Suprapubic skin (tissue), 4 donors: ENCODE measurements around the gene PTTG1IP. TPM values are rescaled to one million over a fixed set of nuclear protein-coding genes. Genes with fewer than 3 reads are reported as not detected.

ENCODE experiments used
- DNase-seq, 2 donors: peaks; one replicate each; pipeline ENCODE4 v3.0.0-alpha.2; 2019; ENCODE audit warnings: low spot score in 2 of 2
- H3K27ac ChIP-seq: fragments of 200-600 bp; sonication (generic); one replicate; pipeline ENCODE4 v1.5.1; 2019
- H3K27me3 ChIP-seq: fragments of 200-600 bp; sonication (generic); one replicate; pipeline ENCODE4 v1.5.1; 2019
- H3K36me3 ChIP-seq: fragments of 200-600 bp; sonication (generic); one replicate; pipeline ENCODE4 v1.5.1; 2019
- H3K4me1 ChIP-seq: fragments of 200-600 bp; sonication (generic); one replicate; pipeline ENCODE4 v1.5.1; 2019
- H3K4me3 ChIP-seq: fragments of 200-600 bp; sonication (generic); one replicate; pipeline ENCODE4 v1.5.1; 2019; ENCODE audit warnings: mild to moderate bottlenecking
- H3K9me3 ChIP-seq: fragments of 200-600 bp; sonication (generic); one replicate; pipeline ENCODE4 v1.5.1; 2019
- EP300 ChIP-seq: sonication (generic); formaldehyde crosslinking; IDR thresholded peaks from one replicate; pipeline ENCODE4 v1.6.1; 2017; ENCODE audit warnings: antibody characterized with exemption
- POLR2A ChIP-seq, 2 donors: fragments of 450-650 bp; IDR thresholded peaks; one replicate each; pipeline ENCODE4 v1.6.1; 2017; ENCODE audit warnings: antibody characterized with exemption in 2 of 2, mild to moderate bottlenecking in 2 of 2, moderate library complexity in 2 of 2
- POLR2AphosphoS5 ChIP-seq, 3 donors: sonication (generic); formaldehyde crosslinking; IDR thresholded peaks; one replicate each; pipeline ENCODE4 v1.6.1; 2017; ENCODE audit warnings: antibody characterized with exemption in 3 of 3
- WGBS: methylation state at CpG from one replicate; pipeline ENCODE4 v1.1.5; 2018; 5-methylcytosine and 5-hydroxymethylcytosine counted together
- total RNA-seq, 4 donors: library from RNA; depleted of rRNA; stranded (reverse); fragments of >200 nt; gene quantifications; one replicate each; pipeline ENCODE4 v1.1.0, GENCODE V29; 2016
- TF ChIP-seq, protein P1 (sequence below), 2 donors: fragments of 200-600 bp in 1 of 2; fragments of 450-650 bp in 1 of 2; sonication (generic) in 1 of 2; IDR thresholded peaks; one replicate each; pipeline ENCODE4 v1.5.1; 2016 to 2019; ENCODE audit warnings: antibody characterized with exemption in 2 of 2, mild to moderate bottlenecking in 1 of 2, moderate library complexity in 1 of 2

PTTG1IP gene, protein sequence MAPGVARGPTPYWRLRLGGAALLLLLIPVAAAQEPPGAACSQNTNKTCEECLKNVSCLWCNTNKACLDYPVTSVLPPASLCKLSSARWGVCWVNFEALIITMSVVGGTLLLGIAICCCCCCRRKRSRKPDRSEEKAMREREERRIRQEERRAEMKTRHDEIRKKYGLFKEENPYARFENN
- total RNA-seq: 100 to 1,000 TPM; 114 to 172 (median 143) TPM

DNA sequence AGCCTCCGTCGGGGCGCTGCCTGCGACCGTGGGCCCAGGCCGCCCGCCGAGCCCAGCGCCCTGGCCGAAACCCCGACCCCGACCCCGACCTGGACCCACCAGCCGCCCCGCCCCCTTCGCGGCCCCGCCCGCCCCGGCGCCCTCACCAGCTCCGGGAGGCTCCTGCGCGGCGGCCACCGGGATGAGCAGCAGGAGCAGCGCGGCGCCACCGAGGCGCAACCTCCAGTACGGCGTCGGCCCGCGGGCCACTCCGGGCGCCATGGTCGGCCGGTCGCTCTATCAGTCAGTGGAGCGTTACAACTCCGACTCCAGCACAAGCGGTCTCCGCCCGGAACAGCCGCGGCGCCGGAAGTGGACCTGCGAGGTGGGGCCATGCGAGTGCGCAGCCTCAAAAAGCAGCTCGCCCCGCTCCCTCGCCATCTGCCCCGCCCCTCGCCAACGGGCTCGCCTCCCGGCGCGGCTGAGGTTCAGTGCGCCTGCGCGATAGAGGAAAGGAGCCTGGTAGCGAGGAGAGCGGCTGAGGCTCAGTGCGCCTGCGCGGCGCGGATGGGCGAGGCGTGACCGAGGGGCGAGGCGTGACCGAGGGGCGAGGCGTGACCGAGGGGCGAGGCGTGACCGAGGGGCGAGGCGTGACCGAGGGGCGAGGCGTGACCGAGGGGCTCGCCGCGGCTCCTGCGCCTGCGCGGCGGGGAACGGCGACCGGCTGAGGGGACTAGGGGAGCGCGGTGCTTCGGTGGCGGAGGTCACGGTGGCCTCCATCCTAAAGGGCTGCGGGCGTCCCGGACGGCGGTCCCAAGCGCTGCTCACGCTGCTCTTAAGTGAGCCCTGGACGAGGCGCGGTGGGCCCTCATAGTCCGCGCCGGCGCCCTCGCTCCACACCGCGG lies at the start of gene PTTG1IP:
Gene PTTG1IP, minus strand, starts transcription at position 335 of the 884 bp plus-strand sequence. Its CDS starts 74 bp downstream, at position 261.
- H3K4me1 ChIP-seq: peaks cover 67% of the 10 kb centered on the region
- DNase-seq: peak; percentile 98 to 99
- TF ChIP-seq, protein P1, sequence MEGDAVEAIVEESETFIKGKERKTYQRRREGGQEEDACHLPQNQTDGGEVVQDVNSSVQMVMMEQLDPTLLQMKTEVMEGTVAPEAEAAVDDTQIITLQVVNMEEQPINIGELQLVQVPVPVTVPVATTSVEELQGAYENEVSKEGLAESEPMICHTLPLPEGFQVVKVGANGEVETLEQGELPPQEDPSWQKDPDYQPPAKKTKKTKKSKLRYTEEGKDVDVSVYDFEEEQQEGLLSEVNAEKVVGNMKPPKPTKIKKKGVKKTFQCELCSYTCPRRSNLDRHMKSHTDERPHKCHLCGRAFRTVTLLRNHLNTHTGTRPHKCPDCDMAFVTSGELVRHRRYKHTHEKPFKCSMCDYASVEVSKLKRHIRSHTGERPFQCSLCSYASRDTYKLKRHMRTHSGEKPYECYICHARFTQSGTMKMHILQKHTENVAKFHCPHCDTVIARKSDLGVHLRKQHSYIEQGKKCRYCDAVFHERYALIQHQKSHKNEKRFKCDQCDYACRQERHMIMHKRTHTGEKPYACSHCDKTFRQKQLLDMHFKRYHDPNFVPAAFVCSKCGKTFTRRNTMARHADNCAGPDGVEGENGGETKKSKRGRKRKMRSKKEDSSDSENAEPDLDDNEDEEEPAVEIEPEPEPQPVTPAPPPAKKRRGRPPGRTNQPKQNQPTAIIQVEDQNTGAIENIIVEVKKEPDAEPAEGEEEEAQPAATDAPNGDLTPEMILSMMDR (IDR thresholded peaks at IDR 0.05): no peak
- TF ChIP-seq POLR2AphosphoS5 (IDR thresholded peaks at IDR 0.05) (peak in 2 of 3 donors; percentile 30 to 52), EP300 (no peak), POLR2A (IDR thresholded peaks at IDR 0.05) (peak in 1 of 2 donors; percentile 60)
- H3K36me3 ChIP-seq: no peaks in the 10 kb centered on the region
- peak within 1 kb of the TSS; percentile 92 for H3K27ac ChIP-seq
- WGBS: 0% methylated on average over 24 of the region's 123 CpGs
- no peaks in the 10 kb centered on the region for H3K27me3 ChIP-seq
- no peaks in the 10 kb centered on the region for H3K9me3 ChIP-seq
- H3K4me3 ChIP-seq: peak within 1 kb of the TSS; percentile 87

DNA sequence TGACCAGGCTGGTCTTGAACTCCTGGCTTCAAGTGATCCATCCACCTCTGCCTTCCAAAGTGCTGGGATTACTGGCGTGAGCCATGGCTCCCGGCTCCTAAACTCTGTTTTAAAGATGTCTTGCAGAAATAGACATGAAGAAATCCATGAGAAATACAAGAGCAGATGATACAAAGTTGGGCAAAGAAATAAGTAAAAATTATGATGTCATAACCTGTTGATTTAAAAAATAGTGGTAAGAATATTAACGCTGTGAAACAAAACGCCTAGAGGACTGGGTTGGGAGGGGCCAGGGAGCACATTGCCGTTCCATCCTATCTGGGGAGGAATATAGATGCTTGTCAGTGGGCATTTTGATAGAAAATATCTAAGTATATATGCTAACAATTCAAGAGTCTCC lies 48.4 kb upstream of the PTTG1IP start:
- WGBS: 69% methylated on average over 5 of the region's 5 CpGs
- peaks cover 25% of the 10 kb centered on the region for H3K4me1 ChIP-seq
- H3K4me3 ChIP-seq: no peak overlapping the region
- DNase-seq: no peak
- H3K36me3 ChIP-seq: no peaks in the 10 kb centered on the region
- no peak for TF ChIP-seq POLR2AphosphoS5 (IDR thresholded peaks at IDR 0.05)
- no peak for TF ChIP-seq POLR2A (IDR thresholded peaks at IDR 0.05)
- TF ChIP-seq EP300: no peak
- TF ChIP-seq, protein P1 (IDR thresholded peaks at IDR 0.05): no peak
- peaks cover 17% of the 10 kb centered on the region for H3K27me3 ChIP-seq
- no peak overlapping the region for H3K27ac ChIP-seq
- H3K9me3 ChIP-seq: no peaks in the 10 kb centered on the region

DNA sequence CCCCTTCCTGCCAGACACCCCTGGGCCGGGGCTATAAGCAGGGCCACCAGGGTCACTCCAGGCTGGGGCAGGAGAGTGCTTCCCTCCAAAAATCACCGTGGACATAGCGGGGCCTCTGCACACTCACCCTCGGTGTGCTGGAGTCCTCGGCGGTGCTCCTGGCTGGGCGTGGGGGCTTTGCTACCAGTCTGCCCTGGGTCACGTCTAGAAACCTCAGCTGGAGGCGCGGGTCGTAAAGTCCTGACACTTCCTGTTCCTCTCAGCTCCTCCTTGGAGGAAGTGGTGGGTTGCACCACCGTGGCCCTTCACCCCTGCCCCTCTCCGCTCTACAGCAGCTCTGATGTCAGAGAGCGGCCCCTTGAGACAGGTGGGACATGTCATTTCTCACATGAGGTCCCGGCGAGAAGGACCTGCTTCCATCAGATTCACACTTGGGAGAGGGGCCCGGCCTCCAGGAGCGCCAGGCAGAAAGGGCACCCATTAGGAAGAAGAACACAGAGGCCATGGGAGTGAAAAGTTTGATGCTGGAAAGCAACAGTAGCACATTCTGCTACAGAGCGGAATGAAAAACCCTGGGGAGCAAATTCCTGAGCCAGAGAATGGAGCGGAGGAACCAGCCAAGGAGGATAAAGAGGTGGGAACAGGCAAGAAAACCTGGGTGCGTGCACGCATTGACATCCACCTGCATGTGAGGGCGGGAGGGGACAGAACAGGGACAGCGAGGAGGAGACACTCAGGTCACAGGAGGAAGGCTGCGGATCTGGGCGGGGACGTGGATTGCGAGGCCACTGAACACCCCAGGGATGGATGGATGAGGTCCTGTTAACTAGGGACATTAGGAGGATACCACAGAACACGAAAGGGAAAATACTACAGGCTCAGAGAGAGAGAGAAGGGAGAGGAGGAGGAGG lies 47.5 kb upstream of the PTTG1IP start, which contains the start of gene ITGB2:
Gene ITGB2, minus strand, starts transcription at position 206 of the 911 bp plus-strand sequence. CDS start 10,117 bp downstream, outside the sequence.
- no peak for TF ChIP-seq POLR2AphosphoS5 (IDR thresholded peaks at IDR 0.05)
- TF ChIP-seq POLR2A (IDR thresholded peaks at IDR 0.05): no peak
- TF ChIP-seq, protein P1 (IDR thresholded peaks at IDR 0.05): no peak
- TF ChIP-seq EP300: no peak
- no peaks in the 10 kb centered on the region for H3K36me3 ChIP-seq
- DNase-seq: no peak
- no peaks in the 10 kb centered on the region for H3K9me3 ChIP-seq
- H3K27me3 ChIP-seq: peaks cover 17% of the 10 kb centered on the region
- H3K4me1 ChIP-seq: peaks cover 24% of the 10 kb centered on the region
- H3K27ac ChIP-seq: no peak within 1 kb of the TSS
- WGBS: 69% methylated on average over 29 of the region's 29 CpGs
- peak within 1 kb of the TSS; percentile 35 for H3K4me3 ChIP-seq

DNA sequence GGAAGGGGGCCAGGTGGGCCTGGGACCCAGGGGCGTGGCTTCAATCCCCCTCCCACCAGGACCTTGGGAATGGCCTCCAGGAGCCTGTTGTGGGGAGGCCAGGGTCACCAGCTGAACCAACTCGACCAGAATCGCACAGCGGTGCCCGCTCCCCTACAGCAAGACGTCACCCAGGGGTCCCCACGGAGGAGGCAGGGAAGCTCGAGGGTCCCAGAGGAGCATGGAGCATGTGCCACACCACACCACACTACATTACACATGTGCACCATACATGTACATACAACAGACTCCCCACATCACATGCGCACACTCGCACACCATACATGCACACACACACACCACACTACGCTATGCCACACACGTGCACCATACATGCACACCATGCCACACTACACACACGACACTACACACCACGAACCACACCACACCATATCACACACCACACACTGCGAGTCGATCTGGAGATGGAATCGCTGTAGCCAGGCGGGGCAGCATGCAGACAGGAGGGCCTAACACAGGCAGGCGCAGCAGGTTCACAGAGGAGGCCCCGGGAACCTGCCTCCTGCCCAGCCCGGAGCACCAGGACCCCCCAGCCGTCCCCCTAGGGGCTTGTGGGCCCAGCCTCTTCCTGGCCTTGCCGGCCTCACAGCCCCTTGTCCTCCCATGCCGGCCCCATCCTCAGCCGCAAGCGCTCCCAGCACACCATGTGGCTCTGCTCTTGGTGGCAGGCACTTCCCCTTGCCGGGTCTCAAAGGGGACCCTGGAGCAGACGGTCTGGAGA lies 46.6 kb upstream of the PTTG1IP start:
- Histone ChIP-seq H3K4me1 (peaks cover 16% of the 10 kb centered on the region), H3K4me3 (peak overlapping the region; percentile 35), H3K36me3 (no peaks in the 10 kb centered on the region), H3K9me3 (no peaks in the 10 kb centered on the region), H3K27me3 (peaks cover 17% of the 10 kb centered on the region), H3K27ac (no peak overlapping the region)
- WGBS: 69% methylated on average over 13 of the region's 28 CpGs
- DNase-seq: no peak
- TF ChIP-seq EP300 (no peak), POLR2A (IDR thresholded peaks at IDR 0.05) (no peak), POLR2AphosphoS5 (IDR thresholded peaks at IDR 0.05) (no peak)
- TF ChIP-seq, protein P1 (IDR thresholded peaks at IDR 0.05): no peak
